HG02885 (cell line): ENCODE data around the gene NAV1.
A peak's percentile ranks its signal among the peaks of the same experiment; 100 is the strongest.

Experiments
- ATAC-seq: cut with Tn5 transposase; IDR thresholded peaks from one replicate; pipeline ENCODE4 v1.9.1; 2021; ENCODE audit warnings: mild to moderate bottlenecking; ENCODE audit not compliant: unreplicated experiment, poor library complexity

Gene NAV1

DNA sequence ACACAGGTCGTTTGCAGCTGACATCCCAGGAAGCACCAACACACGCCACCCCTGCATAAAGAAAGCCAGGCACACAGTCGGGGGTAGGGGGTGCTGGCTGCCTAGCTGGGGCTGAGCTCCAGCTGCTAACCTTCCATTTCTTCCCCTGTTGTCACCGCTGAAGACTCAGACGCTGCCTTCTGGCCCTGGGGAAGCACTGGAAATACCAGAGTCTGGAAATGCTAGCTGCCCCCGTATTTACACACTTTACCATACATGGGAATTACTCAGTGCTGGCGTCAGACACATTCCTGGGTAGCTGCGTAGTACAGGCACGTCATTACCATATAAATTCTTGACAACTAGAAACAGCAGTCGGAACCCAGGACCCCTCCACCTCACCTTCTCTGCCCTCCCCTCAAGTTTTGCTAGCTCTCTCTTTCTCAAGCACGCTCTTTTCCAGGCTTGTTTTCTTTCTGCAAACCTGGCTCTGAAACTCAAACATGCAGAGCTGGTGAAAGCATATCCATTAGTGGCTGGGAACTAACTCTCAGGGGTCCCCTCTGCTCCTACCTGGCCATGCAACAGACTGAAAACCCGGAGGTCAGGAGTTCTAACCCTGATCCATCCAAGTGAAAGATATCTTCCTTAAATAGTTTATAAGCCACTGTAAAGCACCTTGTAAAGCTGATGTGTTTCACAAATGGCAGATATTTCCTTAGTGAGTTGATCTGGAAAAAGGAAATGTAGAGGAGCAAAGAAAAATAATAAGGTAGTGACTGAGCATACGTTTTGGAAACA is 35.3 kb upstream of the NAV1 start:
- ATAC-seq, result no peak

DNA sequence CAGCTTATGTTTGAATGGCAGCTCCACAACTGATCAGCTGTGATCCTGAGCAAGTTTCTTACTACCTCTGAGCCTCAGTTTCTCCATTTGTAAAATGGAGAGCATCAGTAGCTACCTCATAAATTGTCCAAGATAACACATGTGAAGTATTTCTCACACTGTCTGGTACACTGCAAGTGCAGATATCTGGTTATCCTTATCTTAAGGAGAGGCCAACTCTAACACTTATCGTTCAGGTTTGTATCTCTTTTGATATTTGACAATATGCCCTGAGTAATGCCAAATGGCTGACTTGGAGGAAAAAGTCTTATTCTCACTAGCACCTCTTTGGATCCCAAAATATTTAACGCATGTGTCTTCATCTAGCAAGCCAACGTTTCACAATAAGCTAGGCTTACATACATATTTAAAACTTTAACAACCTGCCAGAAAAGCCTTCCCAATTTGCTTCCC is 34.7 kb upstream of the NAV1 start:
- no peak for ATAC-seq

DNA sequence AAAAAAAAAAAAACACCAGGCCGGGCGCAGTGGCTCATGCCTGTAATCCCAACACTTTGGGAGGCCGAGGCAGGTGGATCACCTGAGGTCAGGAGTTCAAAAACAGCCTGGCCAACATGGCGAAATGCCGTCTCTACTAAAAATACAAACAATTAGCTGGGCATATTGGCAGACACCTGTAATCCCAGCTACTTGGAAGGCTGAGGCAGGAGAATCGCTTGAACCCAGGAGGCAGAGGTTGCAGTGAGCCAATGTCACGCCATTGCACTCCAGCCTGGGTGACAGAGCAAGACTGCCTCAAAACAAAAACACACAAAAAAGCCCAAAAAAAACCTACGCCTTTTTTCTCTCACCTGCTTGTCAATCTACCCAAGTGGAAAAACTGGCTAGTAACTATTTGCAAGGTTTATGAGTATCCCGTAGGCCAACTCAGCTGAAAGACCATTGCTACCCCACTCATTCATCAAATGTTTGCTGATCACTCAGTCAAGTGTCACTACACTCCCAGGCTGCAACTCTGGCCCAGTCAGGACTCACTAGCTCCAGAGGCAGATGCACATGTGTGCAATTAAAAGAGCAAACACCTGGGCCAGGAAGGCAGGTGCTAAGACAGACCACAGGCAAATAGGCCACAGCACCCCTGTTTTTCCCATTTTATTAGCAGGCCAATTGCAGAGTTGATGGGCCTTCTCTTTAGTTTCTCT is 34.0 kb upstream of the NAV1 start:
- ATAC-seq, result no peak

DNA sequence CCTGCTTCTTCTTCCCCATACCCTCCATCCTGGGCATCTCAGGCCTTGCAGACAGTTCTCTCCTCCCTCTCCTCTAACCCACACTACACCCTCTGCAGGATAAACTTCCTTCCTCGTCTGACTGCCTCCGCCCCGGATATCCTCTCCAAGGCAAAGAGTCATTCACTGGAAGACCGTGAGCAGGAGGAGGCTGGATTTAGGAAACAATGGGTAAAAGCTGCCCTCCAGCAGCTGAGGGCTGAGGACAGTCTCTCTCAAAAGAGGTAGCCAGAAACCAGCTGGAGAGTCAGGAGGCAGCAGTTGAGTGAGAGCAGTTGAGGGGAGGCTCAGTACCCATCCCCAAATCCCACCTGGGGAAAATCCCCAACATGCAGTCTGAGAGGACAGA is 33.4 kb upstream of the NAV1 start:
- no peak for ATAC-seq

DNA sequence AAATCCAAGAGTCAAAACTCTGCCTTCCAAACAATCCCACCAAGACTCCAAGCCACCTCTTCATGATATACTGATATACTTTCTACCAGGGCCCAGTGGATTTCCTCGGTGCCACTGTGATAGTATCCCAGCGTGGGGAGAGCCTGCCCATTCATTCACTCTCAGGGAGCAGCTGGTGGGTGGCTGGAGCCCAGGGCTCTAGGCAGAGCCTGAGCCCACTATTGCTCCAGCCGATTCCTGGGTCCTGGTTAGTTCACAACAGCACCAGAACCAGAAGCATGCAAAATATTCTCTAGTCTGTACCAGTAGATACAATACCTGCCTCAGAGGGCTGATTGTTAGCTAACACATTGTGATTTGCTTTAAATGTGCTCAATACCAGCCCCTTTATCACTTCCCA is 32.8 kb upstream of the NAV1 start:
- no peak for ATAC-seq

DNA sequence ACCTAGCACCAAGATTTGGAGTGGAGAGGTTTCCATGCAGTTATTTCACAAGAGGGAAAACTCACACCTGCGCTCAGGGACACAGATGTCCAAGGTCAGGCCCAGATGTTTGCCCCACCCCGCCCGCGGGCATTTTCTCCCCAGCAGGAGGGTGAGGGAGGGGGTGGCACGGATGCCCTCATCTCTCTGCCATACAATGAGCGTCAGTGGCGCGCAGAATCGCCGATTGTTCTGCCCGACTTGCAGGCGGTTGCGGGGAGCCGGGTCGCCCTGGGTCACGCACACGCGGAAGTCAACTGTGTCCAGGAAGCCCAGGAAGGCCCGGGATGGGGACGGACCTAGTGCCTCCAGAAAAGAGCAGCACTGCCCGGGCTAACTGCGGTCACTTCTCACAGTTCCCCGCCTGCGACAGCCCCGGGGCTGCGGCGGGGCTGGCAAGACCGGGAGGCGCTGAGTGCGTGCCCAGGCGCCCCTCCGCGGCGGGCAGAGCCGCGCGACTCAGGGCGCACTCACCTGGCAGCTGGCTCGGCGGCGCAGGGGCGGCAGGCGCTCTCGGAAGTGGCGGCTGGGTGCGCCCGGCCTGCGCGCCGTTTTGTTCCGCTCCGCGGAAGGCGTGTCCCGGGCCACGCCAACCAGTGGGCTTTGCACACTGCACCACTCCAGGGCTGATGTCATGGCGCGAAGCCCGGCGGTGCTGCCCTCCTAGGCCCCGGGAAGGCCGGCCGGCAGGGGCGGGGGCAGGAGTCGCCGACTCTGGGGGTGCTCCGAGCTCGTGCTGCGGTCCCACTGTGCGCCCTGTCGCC is 32.2 kb upstream of the NAV1 start, which contains the start of gene CSRP1:
TSS of gene CSRP1 (minus strand) at position 567 of the 803 bp plus-strand sequence. CDS start 10,820 bp downstream, outside the sequence.
- peak; percentile 88 for ATAC-seq

DNA sequence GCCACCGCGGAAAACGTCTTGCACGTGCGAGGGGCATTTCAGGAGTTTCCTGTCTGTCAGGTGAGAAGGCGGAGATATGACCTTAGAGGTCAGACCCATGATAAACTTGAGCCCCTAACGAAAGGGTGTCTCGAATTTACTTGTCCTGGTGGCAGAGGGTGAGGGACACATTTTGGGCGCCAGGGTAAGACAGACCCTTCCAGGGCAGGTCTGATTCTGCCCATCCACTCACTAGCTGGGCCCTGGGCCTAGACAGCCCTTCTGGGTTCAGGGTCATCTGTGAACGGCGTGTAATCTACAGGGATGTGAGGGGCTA is 31.6 kb upstream of the NAV1 start:
- ATAC-seq, result peak; percentile 8

DNA sequence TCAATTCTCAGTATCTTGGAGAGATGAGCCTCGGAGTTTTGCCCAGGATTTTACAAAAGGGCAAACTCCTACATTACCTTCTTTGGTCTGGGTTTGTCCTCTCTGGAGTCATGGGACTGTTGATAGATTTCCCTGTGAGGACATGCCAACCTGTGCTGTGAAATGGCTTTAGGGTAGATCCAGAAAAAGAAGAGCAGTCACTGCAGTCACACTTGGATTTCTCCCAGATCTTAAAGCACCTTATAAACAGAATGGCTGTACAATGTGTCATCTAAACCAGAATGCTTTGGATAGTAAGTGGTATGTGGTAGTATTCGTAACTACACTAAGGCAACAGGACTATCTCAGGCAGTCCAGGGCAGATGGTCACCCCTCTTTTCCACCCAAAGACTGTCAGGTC is 30.1 kb upstream of the NAV1 start:
- no peak for ATAC-seq

DNA sequence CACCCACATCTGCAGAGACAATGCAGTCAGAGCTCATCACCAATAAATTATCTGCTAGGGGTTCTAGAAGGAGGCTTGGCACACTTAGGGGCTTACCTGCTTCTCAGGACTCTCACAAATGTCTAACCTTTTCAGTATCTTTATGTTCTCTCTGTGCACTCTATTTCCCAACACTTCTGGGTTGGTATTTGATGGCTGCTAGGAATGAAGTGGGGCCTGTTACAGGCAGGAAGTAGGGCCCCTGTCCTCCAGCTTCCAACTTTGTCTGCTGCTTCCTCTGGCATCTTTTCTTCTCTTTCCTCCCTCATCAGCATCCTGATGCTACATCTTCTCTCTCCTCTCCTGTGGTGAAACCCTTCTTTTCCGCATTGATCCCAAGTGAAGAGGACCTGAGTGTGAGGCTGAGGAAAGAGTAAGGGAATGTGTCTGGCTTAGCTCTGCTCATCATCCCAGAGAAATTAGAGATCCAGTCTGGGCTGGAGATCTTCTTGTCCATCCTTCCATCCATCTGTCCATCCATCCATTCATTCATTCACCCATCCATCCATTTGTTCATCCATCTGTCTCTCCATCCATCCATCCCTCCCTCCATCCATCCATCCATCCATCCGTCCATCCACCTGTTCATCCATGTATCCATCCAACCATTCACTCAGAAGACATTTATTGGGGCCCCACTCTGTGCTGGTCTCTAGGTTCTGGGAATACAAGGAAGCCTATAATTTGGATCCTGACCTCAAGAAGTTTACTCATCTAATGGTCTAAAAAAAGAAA is 29.1 kb upstream of the NAV1 start:
- ATAC-seq, result no peak

DNA sequence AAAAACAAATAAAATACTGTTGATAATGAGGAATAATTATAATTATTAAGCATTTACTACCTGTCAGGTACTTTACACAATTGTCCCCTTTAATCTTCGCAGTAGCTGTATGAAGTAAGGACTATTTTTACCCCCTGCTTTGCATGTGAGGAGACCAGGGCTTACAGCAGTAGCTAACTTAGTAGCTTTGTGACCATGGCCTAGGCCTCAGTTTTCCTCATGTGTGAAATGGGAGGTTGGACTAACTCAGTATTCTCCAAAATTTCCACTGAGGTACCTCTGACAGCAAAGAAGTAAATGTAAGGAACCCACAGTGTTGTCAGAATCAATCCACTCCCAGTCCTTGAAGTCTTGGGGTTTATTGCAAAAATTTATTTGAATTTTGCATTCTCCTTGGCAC is 28.2 kb upstream of the NAV1 start:
- no peak for ATAC-seq

DNA sequence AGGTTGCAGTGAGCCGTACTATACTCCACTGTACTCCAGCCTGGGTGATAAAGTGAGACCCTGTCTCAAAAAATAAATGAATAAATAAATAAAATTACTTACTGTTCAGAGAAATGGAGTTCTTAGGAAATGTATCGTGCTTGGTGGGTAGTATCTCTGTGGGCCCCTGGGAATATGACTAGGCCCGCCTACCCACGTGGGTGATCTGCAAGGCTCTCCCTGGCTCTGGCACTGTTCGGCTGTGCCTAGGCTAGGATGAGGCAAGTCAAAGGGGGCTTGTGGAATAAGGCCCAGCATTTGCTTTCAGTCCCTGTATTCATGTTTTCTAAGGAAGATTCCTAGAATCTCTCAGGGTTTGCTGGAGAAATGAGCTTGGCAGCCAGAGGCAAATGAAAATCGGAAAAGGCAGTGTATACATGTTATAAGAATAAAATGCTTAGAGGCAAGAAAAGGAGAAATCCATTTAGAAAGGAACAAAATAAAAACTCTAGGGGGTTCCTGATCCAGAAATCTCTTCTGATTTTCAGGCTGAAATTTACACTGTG is 27.5 kb upstream of the NAV1 start:
- ATAC-seq, result no peak

DNA sequence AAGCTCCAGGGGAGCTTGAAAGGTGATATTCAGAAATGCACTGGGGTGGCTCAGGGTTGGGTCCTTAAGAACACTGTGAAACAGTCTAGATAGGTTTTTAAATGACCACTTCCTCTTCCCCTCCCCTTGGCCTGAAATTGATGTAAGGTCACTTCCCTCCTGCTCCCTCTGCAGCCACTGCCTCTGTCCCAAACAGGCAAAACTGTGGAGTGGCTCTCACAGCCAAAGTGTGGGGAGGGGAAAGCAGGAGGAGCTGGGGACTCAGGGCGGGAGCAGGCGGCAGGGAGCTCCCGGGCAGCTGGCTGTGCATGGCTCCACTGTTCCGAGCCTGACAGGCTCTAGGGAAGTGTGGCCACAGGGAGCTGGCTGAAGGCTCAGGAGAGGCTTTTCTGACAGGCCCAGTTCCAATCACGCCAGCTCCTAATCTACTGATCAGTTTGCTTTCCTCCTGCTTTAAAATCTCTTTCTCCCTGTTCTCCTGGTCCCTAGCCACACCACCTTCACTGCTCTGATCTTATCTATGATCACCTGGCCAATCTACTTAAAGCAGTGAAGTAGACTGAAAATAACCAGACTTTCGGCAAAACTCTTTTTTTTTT is 26.9 kb upstream of the NAV1 start:
- ATAC-seq, result peak; percentile 52

DNA sequence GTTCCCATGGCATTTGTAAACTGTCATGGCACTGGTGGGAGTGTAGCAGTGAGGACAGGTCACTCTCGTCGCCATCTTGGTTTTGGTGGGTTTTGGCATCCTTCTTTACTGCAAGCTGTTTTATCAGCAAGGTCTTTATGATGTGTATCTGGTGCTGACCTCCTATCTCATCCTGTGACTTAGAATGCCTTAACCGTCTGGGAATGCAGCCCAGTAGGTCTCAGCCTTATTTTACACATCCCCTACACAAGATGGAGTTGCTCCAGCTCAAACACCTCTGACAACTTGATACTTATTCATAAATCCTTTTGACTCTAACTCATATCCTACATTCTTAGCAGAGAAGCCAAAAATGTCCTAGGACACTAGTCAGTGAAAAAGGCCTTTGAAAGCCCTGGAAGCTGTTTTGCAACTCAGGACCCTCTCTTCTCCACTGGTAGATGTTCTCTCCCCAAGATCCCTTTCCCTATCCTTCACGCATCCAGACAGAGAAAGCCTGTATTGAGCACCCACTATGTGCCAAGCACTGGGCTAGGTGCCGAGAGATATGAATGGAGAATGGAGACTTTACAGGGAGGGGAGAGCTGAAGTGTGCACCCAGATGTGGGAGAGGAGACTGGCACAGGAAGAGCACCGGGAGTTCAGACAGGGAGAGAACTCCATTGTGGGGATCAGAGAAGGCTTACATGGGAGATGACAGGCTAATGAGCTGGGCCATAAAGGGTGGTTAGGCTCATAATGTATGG is 25.3 kb upstream of the NAV1 start:
- no peak for ATAC-seq

DNA sequence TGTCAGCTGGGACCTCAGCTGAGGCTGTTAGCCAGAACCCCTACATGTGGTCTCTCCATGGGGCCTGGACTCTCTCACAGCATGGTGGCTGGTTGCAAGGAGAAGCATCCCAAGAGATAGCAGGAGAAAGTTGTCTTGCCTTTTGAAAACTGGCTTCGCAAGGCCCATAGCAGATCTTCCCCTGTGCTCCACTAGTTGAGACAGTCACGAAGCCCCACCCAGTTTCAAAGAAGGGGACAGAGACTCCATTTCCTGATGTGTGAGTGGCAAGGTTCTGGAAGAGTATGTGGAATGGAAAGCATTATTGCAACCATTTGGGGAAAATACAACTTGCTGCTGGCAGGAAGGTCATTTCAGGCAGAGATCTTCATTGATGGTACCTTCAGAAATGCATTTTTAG is 24.5 kb upstream of the NAV1 start:
- no peak for ATAC-seq

DNA sequence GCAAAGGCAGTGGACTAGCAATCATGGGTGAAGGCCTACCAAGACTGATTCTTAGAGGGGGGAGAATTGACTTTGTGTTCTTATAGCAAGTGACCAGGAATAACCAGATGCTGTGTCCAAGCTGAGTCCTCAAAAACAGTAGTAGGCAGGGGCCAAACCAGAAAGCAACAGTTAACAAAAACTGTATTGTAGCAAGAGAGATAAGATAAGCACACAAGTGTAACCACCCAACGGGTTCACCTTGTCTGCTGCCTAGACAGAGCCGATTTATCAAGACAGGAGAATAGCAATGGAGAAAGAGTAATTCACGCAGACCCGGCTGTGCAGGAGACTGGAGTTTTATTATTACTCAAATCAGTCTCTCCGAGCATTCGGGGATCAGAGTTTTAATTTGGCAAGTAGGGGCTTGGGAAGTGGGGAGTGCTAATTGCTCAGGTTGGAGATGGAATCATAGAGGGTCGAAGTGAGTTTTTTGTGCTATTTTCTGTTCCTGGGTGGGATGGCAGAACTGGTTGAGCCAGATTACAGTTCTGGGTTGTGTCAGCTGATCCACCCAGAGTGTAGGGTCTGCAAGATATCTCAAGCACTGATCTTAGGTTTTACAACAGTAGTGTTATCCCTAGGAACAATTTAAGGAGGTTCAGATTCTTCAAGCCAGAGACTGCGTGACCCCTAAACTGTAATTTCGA is 23.7 kb upstream of the NAV1 start:
- ATAC-seq, result no peak

DNA sequence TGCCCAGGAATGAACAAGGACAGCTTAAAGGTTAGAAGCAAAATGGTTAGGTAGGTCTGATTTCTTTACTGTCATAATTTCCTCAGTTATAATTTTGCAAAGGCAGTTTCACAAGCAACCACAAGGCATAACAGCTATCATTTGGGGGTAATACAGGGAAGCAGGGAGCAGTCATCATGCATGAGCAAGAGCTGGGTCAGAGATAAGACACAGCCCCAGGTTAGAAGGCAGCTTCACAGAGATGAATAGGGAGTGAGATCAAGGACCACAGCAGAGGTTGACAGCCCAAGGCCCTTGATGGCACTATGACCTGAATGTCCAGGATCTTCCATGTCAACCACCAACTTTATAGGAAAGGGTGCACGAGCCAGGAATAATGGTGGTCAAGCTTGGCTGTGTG is 23.0 kb upstream of the NAV1 start:
- no peak for ATAC-seq

DNA sequence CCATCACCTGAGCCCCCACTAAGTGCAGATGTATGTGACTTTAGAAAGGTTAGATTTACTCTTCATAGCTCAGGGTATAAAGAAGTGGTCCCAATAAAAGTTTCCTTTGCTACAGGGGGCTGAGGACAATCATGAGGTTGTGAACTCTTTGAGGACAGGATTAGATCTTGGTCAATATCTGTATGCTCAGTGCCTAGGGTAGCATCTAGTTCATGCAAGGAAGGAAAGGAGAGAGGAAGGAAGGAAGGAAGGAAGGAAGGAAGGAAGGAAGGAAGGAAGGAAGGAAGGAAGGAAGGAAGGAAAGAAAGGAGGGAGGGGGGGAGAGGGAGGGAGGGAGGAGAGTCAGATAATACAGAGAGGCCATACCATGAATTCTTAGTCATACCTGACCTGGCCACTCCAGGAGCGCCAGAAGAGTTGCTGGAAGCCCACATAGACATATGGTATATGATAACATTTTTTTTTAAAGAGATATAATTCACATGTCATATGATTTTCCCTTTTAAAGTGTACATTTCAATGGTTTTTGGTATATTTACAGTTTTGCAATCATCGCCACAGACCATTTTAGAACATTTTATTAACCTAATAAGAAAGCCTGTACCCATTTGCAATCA is 22.3 kb upstream of the NAV1 start:
- no peak for ATAC-seq

DNA sequence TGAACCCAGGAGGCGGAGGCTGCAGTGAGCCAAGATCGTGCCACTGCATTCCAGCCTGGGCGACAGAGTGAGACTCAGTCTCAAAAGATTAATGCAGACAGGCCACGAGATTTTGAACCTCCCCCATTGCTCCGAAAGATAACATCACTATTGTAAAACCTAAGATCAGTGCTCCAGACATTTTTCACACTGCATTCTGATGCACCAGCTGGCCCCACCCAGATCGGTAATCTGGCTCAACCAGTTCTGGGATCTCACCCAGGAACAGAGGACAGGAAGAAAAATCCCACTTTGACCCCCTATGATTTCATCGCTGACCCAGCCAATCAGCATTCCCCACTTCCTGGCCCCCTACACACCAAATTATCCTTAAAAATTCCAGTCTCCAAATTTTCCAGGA is 21.3 kb upstream of the NAV1 start:
- ATAC-seq, result no peak
